Measurements from ENCODE around the gene HOXA3. TPM values are rescaled to one million over a fixed set of nuclear protein-coding genes. Genes with fewer than 3 reads are reported as not detected.

Gene HOXA3
- total RNA-seq, 1 experiment from 2014 or later = 50.5 TPM

DNA sequence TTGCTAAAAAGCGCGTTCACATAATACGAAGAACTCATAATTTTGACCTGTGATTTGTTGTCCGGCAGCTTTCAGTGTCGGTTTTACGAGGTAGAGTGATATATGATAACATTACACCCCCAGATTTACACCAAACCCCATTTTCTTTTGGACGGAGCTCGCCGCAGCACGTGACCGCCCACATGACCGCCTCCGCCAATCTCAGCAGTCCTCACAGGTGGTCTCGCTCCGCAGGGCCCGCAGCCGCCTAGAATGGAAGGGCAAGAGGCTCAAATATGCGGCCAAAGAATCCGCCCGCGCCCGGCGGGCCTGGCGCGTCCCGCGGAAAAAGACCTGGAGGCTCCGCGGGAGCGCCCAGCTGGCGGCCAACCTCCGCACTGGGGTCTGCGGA lies 4.1 kb upstream of the HOXA3 start, which contains the start of gene HOXA7:
Gene HOXA7, minus strand, starts transcription at position 168 of the 391 bp plus-strand sequence. Its CDS starts 130 bp downstream, at position 38.
- Histone ChIP-seq H3K27ac (no peak within 1 kb of the TSS), H3K4me1 (replicated peaks; ENCODE audit: insufficient read depth) (0 out of 2 replicates have a peak, but pooled peaks cover 3% of the 10 kb centered on the region), H3K4me2 (no peak within 1 kb of the TSS), H3K27me3 (ENCODE audit: insufficient read depth, low read depth) (no peaks in the 10 kb centered on the region), H3K9me2 (ENCODE audit: insufficient read depth) (no peaks in the 10 kb centered on the region), H3K79me2 (ENCODE audit: low read depth) (no peaks in the 10 kb centered on the region), H3F3A (ENCODE audit: insufficient read depth, low read depth) (no peaks in the 10 kb centered on the region), H2AFZ (no peak within 1 kb of the TSS), H3K9me3 (ENCODE audit: insufficient read depth, low read depth) (no peaks in the 10 kb centered on the region), H4K20me1 (ENCODE audit: insufficient read depth) (no peaks in the 10 kb centered on the region), H3K4me3 (no peak within 1 kb of the TSS), H3K36me3 (ENCODE audit: low read depth) (no peaks in the 10 kb centered on the region)
- DNase-seq = no peak
- BruUV-seq (replicated peaks) = no TSS peak
- POLR2A ChIA-PET (ENCODE audit: unreplicated experiment) = no interaction called here
- TF ChIP-seq EZH2 (IDR thresholded peaks at IDR 0.05; ENCODE audit: low read depth) = no peak
- TF ChIP-seq, protein P1, sequence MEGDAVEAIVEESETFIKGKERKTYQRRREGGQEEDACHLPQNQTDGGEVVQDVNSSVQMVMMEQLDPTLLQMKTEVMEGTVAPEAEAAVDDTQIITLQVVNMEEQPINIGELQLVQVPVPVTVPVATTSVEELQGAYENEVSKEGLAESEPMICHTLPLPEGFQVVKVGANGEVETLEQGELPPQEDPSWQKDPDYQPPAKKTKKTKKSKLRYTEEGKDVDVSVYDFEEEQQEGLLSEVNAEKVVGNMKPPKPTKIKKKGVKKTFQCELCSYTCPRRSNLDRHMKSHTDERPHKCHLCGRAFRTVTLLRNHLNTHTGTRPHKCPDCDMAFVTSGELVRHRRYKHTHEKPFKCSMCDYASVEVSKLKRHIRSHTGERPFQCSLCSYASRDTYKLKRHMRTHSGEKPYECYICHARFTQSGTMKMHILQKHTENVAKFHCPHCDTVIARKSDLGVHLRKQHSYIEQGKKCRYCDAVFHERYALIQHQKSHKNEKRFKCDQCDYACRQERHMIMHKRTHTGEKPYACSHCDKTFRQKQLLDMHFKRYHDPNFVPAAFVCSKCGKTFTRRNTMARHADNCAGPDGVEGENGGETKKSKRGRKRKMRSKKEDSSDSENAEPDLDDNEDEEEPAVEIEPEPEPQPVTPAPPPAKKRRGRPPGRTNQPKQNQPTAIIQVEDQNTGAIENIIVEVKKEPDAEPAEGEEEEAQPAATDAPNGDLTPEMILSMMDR (conservative IDR thresholded peaks at IDR 0.05) = no peak
- CTCF ChIA-PET = interaction anchor here (0.6 kb wide), 1 partner anchor 469 kb away, joined by 4 read pairs; no protein-coding TSS in a partner anchor
- intact Hi-C loops (cut with micrococcal nuclease; ENCODE audit: unreplicated experiment) = no loop called here

DNA sequence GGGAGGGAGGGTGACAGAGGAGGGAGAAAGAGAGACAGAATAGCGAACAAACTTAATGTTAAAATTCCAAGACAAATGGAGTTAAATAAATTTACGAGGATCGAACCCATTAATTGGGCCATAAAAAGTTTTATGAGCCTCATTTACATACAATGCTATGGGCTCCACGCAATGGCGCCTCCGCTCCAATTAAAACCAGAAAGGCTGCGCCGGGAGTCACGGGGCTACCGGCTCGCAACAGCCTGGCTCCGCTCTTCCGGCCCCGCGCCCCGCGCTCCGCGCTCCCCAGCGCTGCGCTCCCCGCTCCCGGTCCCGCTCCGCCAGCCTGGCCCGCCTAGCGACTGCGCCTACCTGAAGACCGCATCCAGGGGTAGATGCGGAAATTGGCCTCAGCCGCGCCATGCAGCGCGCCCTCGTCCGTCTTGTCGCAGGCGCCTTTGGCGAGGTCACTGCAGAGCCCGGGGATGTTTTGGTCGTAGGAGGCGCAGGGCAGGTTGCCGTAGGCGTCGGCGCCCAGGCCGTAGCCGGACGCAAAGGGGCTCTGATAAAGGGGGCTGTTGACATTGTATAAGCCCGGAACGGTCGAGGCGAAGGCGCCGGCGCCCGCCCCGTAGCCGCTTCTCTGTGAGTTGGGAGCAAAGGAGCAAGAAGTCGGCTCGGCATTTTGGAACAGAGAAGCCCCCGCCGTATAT lies 3.6 kb upstream of the HOXA3 start:
- no peaks in the 10 kb centered on the region for H3K9me3 ChIP-seq (ENCODE audit: insufficient read depth, low read depth)
- no peak overlapping the region for H3K27ac ChIP-seq
- 0 out of 2 replicates have a peak, but pooled peaks cover 3% of the 10 kb centered on the region for H3K4me1 ChIP-seq (replicated peaks; ENCODE audit: insufficient read depth)
- DNase-seq = no peak
- H3K36me3 ChIP-seq (ENCODE audit: low read depth) = no peaks in the 10 kb centered on the region
- no peak overlapping the region for H2AFZ ChIP-seq
- intact Hi-C loops (cut with micrococcal nuclease; ENCODE audit: unreplicated experiment) = no loop called here
- no peaks in the 10 kb centered on the region for H3K9me2 ChIP-seq (ENCODE audit: insufficient read depth)
- no peaks in the 10 kb centered on the region for H4K20me1 ChIP-seq (ENCODE audit: insufficient read depth)
- POLR2A ChIA-PET (ENCODE audit: unreplicated experiment) = interaction anchor here (0.6 kb wide), 1 partner anchor 520 kb away, joined by 10 read pairs; no protein-coding TSS in a partner anchor
- CTCF ChIA-PET = interaction anchor here (0.6 kb wide), 1 partner anchor 385 kb away, joined by 3 read pairs; no protein-coding TSS in a partner anchor
- H3K4me2 ChIP-seq = no peak overlapping the region
- TF ChIP-seq, protein P1 (conservative IDR thresholded peaks at IDR 0.05) = no peak
- TF ChIP-seq EZH2 (IDR thresholded peaks at IDR 0.05; ENCODE audit: low read depth) = no peak
- no TSS peak for BruUV-seq (replicated peaks)
- no peaks in the 10 kb centered on the region for H3F3A ChIP-seq (ENCODE audit: insufficient read depth, low read depth)
- H3K4me3 ChIP-seq = no peak overlapping the region
- H3K79me2 ChIP-seq (ENCODE audit: low read depth) = no peaks in the 10 kb centered on the region
- H3K27me3 ChIP-seq (ENCODE audit: insufficient read depth, low read depth) = no peaks in the 10 kb centered on the region

DNA sequence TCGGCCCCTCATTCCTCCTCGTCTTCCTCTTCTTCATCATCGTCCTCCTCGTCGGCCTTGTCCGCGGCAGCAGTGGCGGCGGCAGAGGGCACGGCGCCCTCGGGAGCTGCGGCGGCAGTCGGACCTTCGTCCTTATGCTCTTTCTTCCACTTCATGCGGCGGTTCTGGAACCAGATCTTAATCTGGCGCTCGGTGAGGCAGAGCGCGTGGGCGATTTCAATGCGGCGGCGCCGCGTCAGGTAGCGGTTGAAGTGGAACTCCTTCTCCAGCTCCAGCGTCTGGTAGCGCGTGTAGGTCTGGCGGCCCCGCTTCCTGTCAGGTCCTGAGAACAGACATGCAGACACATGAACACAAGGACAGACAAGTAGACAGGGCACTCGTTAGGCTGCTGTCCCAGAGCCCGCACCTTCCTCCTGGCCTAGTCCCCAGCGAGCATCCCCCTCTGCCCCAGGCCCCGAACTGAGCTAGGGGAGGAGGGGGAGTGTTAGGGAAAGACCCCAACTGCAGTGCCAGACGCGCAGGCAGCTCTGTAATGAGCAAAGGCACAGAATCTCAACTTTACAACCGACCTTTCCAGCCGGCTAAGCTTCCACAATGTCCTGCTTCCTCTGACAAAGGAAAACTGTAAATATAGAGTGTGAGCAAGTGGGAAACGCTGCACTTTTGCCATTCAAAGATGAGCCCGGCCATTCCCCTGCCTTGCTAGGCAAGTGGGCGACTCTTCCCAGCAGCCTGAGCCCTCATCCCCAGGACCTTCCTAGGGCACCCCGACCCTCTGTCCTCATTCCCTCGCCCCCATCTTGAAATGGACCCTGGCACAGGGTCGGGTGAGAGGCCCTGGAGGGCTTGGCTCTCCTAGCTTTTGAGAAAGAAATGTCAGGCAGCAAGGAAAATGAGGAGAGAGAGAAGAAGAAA lies 2.8 kb upstream of the HOXA3 start:
- H3K4me2 ChIP-seq = no peak overlapping the region
- no peak overlapping the region for H3K27ac ChIP-seq
- ChIA-PET CTCF (interaction anchor here (0.6 kb wide), 1 partner anchor 385 kb away, joined by 3 read pairs; no protein-coding TSS in a partner anchor), POLR2A (ENCODE audit: unreplicated experiment) (interaction anchor here (0.6 kb wide), 1 partner anchor 519 kb away, joined by 10 read pairs; no protein-coding TSS in a partner anchor)
- TF ChIP-seq, protein P1 (conservative IDR thresholded peaks at IDR 0.05) = no peak
- no TSS peak for BruUV-seq (replicated peaks)
- no peaks in the 10 kb centered on the region for H3K9me3 ChIP-seq (ENCODE audit: insufficient read depth, low read depth)
- H3K4me1 ChIP-seq (replicated peaks; ENCODE audit: insufficient read depth) = no peaks in the 10 kb centered on the region
- no peaks in the 10 kb centered on the region for H4K20me1 ChIP-seq (ENCODE audit: insufficient read depth)
- no peaks in the 10 kb centered on the region for H3K36me3 ChIP-seq (ENCODE audit: low read depth)
- no peaks in the 10 kb centered on the region for H3K9me2 ChIP-seq (ENCODE audit: insufficient read depth)
- DNase-seq = no peak
- no peaks in the 10 kb centered on the region for H3K27me3 ChIP-seq (ENCODE audit: insufficient read depth, low read depth)
- H3F3A ChIP-seq (ENCODE audit: insufficient read depth, low read depth) = no peaks in the 10 kb centered on the region
- no peak overlapping the region for H2AFZ ChIP-seq
- intact Hi-C loops (cut with micrococcal nuclease; ENCODE audit: unreplicated experiment) = no loop called here
- H3K4me3 ChIP-seq = no peak overlapping the region
- no peaks in the 10 kb centered on the region for H3K79me2 ChIP-seq (ENCODE audit: low read depth)
